HG03460 (cell line): ENCODE measurements around the gene SORBS2.
"Not testable (repeated sequence)": the region's sequence is repeated elsewhere in the genome, so short reads cannot be mapped to it uniquely, and the experiment has no call there.

Experiments used
- ATAC-seq: cut with Tn5 transposase; IDR thresholded peaks from one replicate; pipeline ENCODE4 v1.9.1; 2021; ENCODE audit not compliant: unreplicated experiment

SORBS2 gene

GRCh38 chr4:185811509-185812364 is at the start of gene SORBS2:
Gene SORBS2, minus strand, starts transcription at chr4:185812194. Its CDS starts 121,623 bp downstream, at chr4:185690571.
- ATAC-seq: peak; percentile 94

GRCh38 chr4:185859111-185859510 is 47.1 kb upstream of the SORBS2 start:
- no peak for ATAC-seq

GRCh38 chr4:185857561-185857960 is 45.6 kb upstream of the SORBS2 start:
- ATAC-seq: not testable (repeated sequence)

- ATAC-seq: no peak
Observed at GRCh38 chr4:185853841-185854240, 41.8 kb upstream of the SORBS2 start.

- ATAC-seq: no peak
Observed at GRCh38 chr4:185852961-185853360, 41.0 kb upstream of the SORBS2 start.

- ATAC-seq: no peak
Observed at GRCh38 chr4:185849664-185850550, 37.9 kb upstream of the SORBS2 start.

GRCh38 chr4:185847352-185848097 is 35.5 kb upstream of the SORBS2 start:
- ATAC-seq: no peak

GRCh38 chr4:185846505-185847150 is 34.6 kb upstream of the SORBS2 start:
- ATAC-seq: no peak

GRCh38 chr4:185845966-185846365 is 34.0 kb upstream of the SORBS2 start:
- ATAC-seq: no peak

GRCh38 chr4:185841451-185841850 is 29.5 kb upstream of the SORBS2 start:
- no peak for ATAC-seq

GRCh38 chr4:185840953-185841352 is 29.0 kb upstream of the SORBS2 start:
- ATAC-seq: no peak

GRCh38 chr4:185840201-185840600 is 28.2 kb upstream of the SORBS2 start:
- no peak for ATAC-seq

- no peak for ATAC-seq
Observed at GRCh38 chr4:185839770-185840169, 27.8 kb upstream of the SORBS2 start.

- no peak for ATAC-seq
Observed at GRCh38 chr4:185839194-185839712, 27.3 kb upstream of the SORBS2 start.

- ATAC-seq: no peak
Observed at GRCh38 chr4:185838514-185839193, 26.7 kb upstream of the SORBS2 start.

GRCh38 chr4:185838104-185838452 is 26.1 kb upstream of the SORBS2 start:
- ATAC-seq: no peak

- ATAC-seq: no peak
Observed at GRCh38 chr4:185837415-185838103, 25.6 kb upstream of the SORBS2 start.

GRCh38 chr4:185836241-185837084 is 24.5 kb upstream of the SORBS2 start:
- ATAC-seq: no peak
